Mucosa of stomach (tissue), 1 donor: ENCODE measurements around the gene C1QTNF9.

ENCODE experiments used
- H3K27me3 ChIP-seq: one replicate; pipeline ENCODE4 v1.7.0; 2013; ENCODE audit warnings: mild to moderate bottlenecking, low read length; ENCODE audit not compliant: control insufficient read depth, insufficient read depth
- H3K36me3 ChIP-seq: one replicate; pipeline ENCODE4 v1.7.0; 2013; ENCODE audit warnings: low read length; ENCODE audit not compliant: control insufficient read depth, insufficient read depth
- H3K4me1 ChIP-seq: one replicate; pipeline ENCODE4 v1.7.0; 2013; ENCODE audit warnings: mild to moderate bottlenecking, low read length; ENCODE audit not compliant: control insufficient read depth, insufficient read depth
- H3K4me3 ChIP-seq: one replicate; pipeline ENCODE4 v1.7.0; 2013; ENCODE audit warnings: low read length
- H3K9ac ChIP-seq: one replicate; pipeline ENCODE4 v1.7.0; 2013; ENCODE audit warnings: mild to moderate bottlenecking, low read length, moderate library complexity
- H3K9me3 ChIP-seq: one replicate; pipeline ENCODE4 v1.7.0; 2013; ENCODE audit warnings: mild to moderate bottlenecking, low read length, moderate library complexity; ENCODE audit not compliant: control insufficient read depth
- donor health status: Pancreatic carcinoma.

Gene C1QTNF9

DNA sequence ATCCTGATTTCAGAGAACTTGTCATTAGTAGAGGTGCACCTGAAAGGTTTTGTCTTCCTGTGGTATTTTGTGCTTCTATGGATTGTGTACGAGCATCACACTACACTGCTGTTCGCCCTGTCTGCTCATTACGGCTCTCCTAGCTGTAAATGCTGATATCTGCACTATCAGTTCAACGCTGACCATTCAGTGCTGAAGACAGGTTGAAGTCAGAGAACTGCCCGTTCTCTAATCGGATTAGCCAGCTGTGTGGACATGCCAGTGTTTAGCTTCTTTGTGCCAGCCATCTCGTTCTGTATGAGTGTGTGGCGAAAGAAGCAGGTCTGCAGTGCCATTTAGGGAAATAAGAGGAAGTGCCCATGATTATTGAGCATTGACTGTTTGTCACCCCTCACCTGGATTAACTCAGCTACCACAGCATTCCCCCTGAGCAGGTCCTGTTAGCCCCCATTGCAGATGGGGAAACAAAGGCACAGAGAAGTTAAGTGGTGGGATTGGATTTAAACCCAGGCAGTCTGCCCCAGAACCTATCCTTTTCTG is 21.6 kb upstream of the C1QTNF9 start:
- H3K4me3 ChIP-seq = no peak overlapping the region
- no peaks in the 10 kb centered on the region for H3K4me1 ChIP-seq
- H3K9ac ChIP-seq = no peak overlapping the region
- H3K27me3 ChIP-seq = no peaks in the 10 kb centered on the region
- no peaks in the 10 kb centered on the region for H3K9me3 ChIP-seq
- H3K36me3 ChIP-seq = peaks cover 19% of the 10 kb centered on the region

DNA sequence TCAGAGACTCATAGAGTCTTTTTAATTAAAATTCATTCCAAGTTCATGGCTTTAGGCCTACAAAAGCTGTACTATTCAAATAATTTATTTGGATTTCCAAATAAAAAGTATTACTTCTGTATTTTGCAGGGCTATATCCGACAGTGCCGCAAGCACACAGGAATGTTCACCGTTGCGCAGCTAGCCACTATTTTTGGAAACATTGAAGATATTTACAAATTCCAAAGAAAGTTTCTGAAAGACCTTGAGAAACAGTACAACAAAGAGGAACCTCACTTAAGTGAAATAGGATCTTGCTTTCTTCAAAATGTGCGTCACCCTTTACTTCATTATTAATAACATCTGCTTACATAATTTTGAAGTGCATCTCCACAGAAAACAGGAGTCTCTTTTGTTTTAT is 20.5 kb upstream of the C1QTNF9 start:
- Histone ChIP-seq H3K9ac (no peak overlapping the region), H3K4me3 (no peak overlapping the region), H3K36me3 (peaks cover 23% of the 10 kb centered on the region), H3K4me1 (no peaks in the 10 kb centered on the region), H3K27me3 (no peaks in the 10 kb centered on the region), H3K9me3 (no peaks in the 10 kb centered on the region)

- H3K27me3 ChIP-seq = no peaks in the 10 kb centered on the region
- no peak overlapping the region for H3K4me3 ChIP-seq
- H3K9ac ChIP-seq = no peak overlapping the region
- H3K4me1 ChIP-seq = no peaks in the 10 kb centered on the region
- H3K9me3 ChIP-seq = no peaks in the 10 kb centered on the region
- H3K36me3 ChIP-seq = peaks cover 25% of the 10 kb centered on the region
These were observed 19.0 kb upstream of the C1QTNF9 start for GRCh38 chr13:24290280-24290932.

DNA sequence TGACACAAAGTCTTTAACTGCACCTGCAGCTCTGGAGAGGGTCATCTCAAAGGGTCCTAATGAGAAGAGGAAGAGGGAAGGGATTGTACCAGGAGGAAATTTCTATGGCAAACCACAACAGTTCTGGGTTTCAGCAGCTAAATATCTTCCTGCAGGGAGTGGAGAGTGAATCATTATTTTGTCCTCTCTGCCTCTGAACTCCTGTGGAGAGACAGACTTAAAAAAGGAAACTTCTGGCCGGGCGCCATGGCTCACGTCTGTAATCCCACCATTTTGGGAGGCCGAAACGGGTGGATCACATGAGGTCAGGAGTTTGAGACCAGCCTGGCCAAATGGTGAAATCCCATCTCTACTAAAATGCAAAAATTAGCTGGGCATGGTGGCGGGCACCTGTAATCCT is 16.9 kb upstream of the C1QTNF9 start:
- no peaks in the 10 kb centered on the region for H3K4me1 ChIP-seq
- no peak overlapping the region for H3K4me3 ChIP-seq
- H3K27me3 ChIP-seq = no peaks in the 10 kb centered on the region
- H3K9ac ChIP-seq = no peak overlapping the region
- peaks cover 26% of the 10 kb centered on the region for H3K36me3 ChIP-seq
- H3K9me3 ChIP-seq = no peaks in the 10 kb centered on the region

DNA sequence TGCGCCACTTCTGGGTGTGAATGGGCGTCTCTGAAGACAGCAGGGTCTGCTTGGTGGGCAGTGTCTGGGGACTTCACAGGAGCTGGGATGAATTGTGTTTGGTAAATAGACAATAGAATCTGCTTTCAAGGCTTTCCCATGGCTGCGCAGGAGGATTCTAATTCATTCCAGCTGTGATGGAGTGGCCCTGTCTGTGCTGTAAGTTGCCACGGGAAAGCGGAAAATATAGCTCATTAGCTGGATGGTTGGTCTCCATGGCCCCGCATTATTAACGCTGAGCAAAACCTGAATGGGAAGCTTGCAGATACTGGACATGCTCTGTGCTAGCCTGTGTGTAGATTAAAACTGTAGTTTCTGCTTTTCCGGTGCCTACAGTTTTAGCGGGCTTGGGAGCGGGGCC is 15.6 kb upstream of the C1QTNF9 start:
- Histone ChIP-seq H3K27me3 (no peaks in the 10 kb centered on the region), H3K9me3 (no peaks in the 10 kb centered on the region), H3K9ac (no peak overlapping the region), H3K36me3 (peaks cover 37% of the 10 kb centered on the region), H3K4me3 (no peak overlapping the region), H3K4me1 (no peaks in the 10 kb centered on the region)

DNA sequence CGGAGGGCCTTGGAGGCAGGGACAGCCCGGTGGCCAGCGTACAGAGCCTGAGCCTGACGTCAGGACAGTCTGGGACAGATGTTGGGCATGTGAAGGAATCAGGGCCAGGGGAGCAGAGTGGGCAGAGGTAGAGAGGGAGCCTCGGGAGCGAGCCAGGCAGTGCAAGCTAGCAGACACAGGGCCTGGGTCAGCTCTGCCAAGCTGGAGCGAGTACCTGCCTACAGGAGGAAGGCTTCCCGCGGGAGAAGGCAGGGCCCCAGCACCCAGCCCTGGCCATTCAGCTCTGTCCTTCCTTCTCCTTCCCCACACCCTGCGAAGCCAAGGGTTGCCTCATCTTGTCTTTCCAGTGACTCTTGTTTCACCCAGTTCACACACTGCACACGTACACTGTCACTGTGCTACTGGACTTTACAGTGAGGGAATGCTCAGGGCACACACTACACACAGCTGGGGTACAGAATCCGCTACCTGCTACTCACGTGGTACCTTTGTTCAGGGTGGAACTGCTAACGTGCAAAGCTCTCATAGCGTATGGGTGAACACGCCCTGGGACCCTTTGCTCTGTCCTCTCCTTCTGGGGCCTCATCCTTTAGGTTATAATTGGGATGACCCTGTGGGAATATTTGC is 9.8 kb upstream of the C1QTNF9 start:
- Histone ChIP-seq H3K9me3 (no peaks in the 10 kb centered on the region), H3K4me3 (no peak overlapping the region), H3K4me1 (peaks cover 3% of the 10 kb centered on the region), H3K36me3 (peaks cover 22% of the 10 kb centered on the region), H3K27me3 (no peaks in the 10 kb centered on the region), H3K9ac (no peak overlapping the region)

- Histone ChIP-seq H3K9me3 (no peaks in the 10 kb centered on the region), H3K27me3 (no peaks in the 10 kb centered on the region), H3K4me3 (no peak overlapping the region), H3K9ac (no peak overlapping the region), H3K4me1 (peaks cover 11% of the 10 kb centered on the region), H3K36me3 (peaks cover 22% of the 10 kb centered on the region)
These were observed 7.9 kb upstream of the C1QTNF9 start for GRCh38 chr13:24301434-24301833.

- Histone ChIP-seq H3K9ac (no peak overlapping the region), H3K27me3 (no peaks in the 10 kb centered on the region), H3K4me3 (no peak overlapping the region), H3K4me1 (peaks cover 14% of the 10 kb centered on the region), H3K9me3 (no peaks in the 10 kb centered on the region), H3K36me3 (peaks cover 22% of the 10 kb centered on the region)
These were observed 7.5 kb upstream of the C1QTNF9 start for GRCh38 chr13:24301911-24302310.

DNA sequence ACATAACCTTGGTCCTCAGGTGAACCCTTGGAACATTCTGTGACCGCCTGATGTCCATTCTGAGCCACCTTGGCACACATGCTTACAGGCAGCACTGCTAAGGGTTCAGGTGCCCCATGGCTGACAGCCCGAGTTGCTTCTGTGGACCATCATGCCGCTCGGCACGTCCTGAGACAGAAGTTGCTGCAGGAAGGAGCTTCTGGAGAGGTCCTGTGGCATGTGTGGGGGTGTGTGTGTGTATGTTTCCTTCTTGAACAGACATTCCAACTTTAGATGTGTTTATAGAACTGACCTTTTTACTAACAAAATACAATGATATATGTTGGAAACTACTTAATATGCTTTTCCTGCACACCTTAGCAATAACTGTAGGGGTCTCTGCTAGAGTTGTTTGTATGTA is 4.8 kb upstream of the C1QTNF9 start:
- Histone ChIP-seq H3K9ac (no peak overlapping the region), H3K4me3 (no peak overlapping the region), H3K36me3 (peaks cover under 1% of the 10 kb centered on the region), H3K4me1 (peaks cover 26% of the 10 kb centered on the region), H3K9me3 (no peaks in the 10 kb centered on the region), H3K27me3 (no peaks in the 10 kb centered on the region)

GRCh38 chr13:24306632-24307031 is 2.7 kb upstream of the C1QTNF9 start:
- Histone ChIP-seq H3K9me3 (no peaks in the 10 kb centered on the region), H3K9ac (no peak overlapping the region), H3K4me3 (no peak overlapping the region), H3K36me3 (no peaks in the 10 kb centered on the region), H3K27me3 (no peaks in the 10 kb centered on the region), H3K4me1 (peaks cover 23% of the 10 kb centered on the region)

- H3K9ac ChIP-seq = no peak overlapping the region
- H3K4me1 ChIP-seq = peaks cover 23% of the 10 kb centered on the region
- H3K4me3 ChIP-seq = no peak overlapping the region
- H3K9me3 ChIP-seq = no peaks in the 10 kb centered on the region
- no peaks in the 10 kb centered on the region for H3K36me3 ChIP-seq
- no peaks in the 10 kb centered on the region for H3K27me3 ChIP-seq
These were observed 1.9 kb upstream of the C1QTNF9 start for GRCh38 chr13:24307211-24308067.

DNA sequence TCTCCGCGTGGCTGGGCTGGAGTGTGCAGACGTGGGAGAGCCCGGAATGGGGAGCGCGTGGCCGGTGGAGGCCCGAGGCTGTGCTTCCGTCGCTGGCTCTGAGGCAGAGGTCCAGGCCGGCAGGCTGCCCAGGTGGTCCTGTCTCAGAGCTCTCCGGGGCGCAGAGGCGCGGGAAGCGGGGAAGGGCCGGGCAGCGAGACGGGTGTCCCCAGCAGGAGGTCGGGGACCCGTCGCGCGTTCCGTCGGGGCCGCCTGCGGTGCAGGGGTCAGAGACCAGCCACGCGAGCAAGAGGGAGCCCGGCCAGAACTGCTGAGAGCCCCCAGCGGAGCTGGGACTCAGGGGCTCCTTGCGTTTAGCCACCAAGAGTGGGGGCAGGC is 1.3 kb upstream of the C1QTNF9 start:
- H3K36me3 ChIP-seq = no peaks in the 10 kb centered on the region
- peaks cover 23% of the 10 kb centered on the region for H3K4me1 ChIP-seq
- no peak overlapping the region for H3K4me3 ChIP-seq

More for the DNA sequence above, 1.3 kb upstream of the C1QTNF9 start:
- Histone ChIP-seq H3K9ac (no peak overlapping the region), H3K27me3 (no peaks in the 10 kb centered on the region), H3K9me3 (no peaks in the 10 kb centered on the region)
